Panc1 (cell line): ENCODE measurements around the gene CABCOCO1.

Experiments used
- CTCF ChIP-seq: fragments of 450-650 bp; IDR thresholded peaks from 2 replicates; pipeline ENCODE4 v1.5.1; 2017; ENCODE audit warnings: mild to moderate bottlenecking
- POLR2AphosphoS5 ChIP-seq: IDR thresholded peaks from 2 replicates; pipeline ENCODE4 v1.6.1; 2012; ENCODE audit warnings: mild to moderate bottlenecking, low read depth, low read length, moderate library complexity
- REST ChIP-seq, 2 experiments: IDR thresholded peaks; 2 replicates each; pipeline ENCODE4 v1.6.1; 2011 to 2012; ENCODE audit warnings: low read depth in 2 of 2, control low read depth in 1 of 2, low read length in 1 of 2, mild to moderate bottlenecking in 1 of 2, moderate library complexity in 1 of 2; ENCODE audit not compliant: insufficient read depth in 1 of 2
- SIN3A ChIP-seq: IDR thresholded peaks from 2 replicates; pipeline ENCODE4 v1.6.1; 2012; ENCODE audit warnings: low read depth, mild to moderate bottlenecking, low read length, moderate library complexity, borderline replicate concordance; ENCODE audit not compliant: insufficient read depth

- TF ChIP-seq CTCF (no peak), POLR2AphosphoS5 (no peak), SIN3A (no peak), REST (IDR thresholded peaks at IDR 0.05; ENCODE audit: insufficient read depth in 1 of 2, low read depth in 2 of 2, low read length in 1 of 2) (no peak)
Observed at GRCh38 chr10:61705022-61705613, 42.4 kb downstream of the CABCOCO1 start.
